Uterus (tissue), 2 donors: ENCODE data around the gene XIAP.

ENCODE experiments used
- POLR2A ChIP-seq, 2 donors: fragments of 450-650 bp; IDR thresholded peaks; one replicate each; pipeline ENCODE4 v1.6.1; 2016; ENCODE audit warnings: antibody characterized with exemption in 2 of 2, mild to moderate bottlenecking in 1 of 2, moderate library complexity in 1 of 2
- TF ChIP-seq, protein P1 (sequence below), 4 experiments: fragments of 200-600 bp in 2 of 4; fragments of 450-650 bp in 2 of 4; sonication (generic) in 2 of 4; IDR thresholded peaks; one replicate each; pipeline ENCODE4 v1.5.1; 2016 to 2019; ENCODE audit warnings: antibody characterized with exemption in 4 of 4, mild to moderate bottlenecking in 2 of 4, moderate library complexity in 1 of 4

- TF ChIP-seq, protein P1, sequence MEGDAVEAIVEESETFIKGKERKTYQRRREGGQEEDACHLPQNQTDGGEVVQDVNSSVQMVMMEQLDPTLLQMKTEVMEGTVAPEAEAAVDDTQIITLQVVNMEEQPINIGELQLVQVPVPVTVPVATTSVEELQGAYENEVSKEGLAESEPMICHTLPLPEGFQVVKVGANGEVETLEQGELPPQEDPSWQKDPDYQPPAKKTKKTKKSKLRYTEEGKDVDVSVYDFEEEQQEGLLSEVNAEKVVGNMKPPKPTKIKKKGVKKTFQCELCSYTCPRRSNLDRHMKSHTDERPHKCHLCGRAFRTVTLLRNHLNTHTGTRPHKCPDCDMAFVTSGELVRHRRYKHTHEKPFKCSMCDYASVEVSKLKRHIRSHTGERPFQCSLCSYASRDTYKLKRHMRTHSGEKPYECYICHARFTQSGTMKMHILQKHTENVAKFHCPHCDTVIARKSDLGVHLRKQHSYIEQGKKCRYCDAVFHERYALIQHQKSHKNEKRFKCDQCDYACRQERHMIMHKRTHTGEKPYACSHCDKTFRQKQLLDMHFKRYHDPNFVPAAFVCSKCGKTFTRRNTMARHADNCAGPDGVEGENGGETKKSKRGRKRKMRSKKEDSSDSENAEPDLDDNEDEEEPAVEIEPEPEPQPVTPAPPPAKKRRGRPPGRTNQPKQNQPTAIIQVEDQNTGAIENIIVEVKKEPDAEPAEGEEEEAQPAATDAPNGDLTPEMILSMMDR (IDR thresholded peaks at IDR 0.05) = no peak
- TF ChIP-seq POLR2A (IDR thresholded peaks at IDR 0.05) = no peak
These were observed 12.8 kb upstream of the XIAP start for GRCh38 chrX:123847056-123847455.
